ENCODE measurements around the gene CLCA4.

DNA sequence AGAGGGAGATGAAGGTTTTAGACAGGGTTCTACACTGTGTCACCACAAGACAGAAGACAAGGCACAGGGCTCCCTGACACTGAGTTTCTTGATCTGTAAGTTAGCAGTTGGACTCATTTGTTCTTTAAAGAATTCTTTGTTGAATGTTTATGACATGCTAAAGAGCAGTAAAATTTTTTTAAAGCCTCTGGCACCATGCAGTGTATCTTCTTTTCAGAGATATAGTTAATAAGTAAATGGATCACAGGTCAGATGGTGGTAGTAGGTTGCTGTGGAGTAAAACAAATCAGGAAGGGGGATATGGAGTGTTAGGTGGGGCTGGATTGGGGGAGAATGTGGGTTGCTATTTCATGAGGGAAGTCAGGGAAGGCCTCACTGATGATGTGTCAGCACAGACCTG is 2.0 kb downstream of the CLCA4 start:
- TF ChIP-seq, protein P1, sequence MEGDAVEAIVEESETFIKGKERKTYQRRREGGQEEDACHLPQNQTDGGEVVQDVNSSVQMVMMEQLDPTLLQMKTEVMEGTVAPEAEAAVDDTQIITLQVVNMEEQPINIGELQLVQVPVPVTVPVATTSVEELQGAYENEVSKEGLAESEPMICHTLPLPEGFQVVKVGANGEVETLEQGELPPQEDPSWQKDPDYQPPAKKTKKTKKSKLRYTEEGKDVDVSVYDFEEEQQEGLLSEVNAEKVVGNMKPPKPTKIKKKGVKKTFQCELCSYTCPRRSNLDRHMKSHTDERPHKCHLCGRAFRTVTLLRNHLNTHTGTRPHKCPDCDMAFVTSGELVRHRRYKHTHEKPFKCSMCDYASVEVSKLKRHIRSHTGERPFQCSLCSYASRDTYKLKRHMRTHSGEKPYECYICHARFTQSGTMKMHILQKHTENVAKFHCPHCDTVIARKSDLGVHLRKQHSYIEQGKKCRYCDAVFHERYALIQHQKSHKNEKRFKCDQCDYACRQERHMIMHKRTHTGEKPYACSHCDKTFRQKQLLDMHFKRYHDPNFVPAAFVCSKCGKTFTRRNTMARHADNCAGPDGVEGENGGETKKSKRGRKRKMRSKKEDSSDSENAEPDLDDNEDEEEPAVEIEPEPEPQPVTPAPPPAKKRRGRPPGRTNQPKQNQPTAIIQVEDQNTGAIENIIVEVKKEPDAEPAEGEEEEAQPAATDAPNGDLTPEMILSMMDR (IDR thresholded peaks at IDR 0.05; ENCODE audit: low read depth, low read length), result no peak
- TF ChIP-seq EZH2phosphoT487 (IDR thresholded peaks at IDR 0.05; ENCODE audit: low read depth), result no peak

All from OCI-LY3 (cell line).